ENCODE results near the gene BCL11B.

BCL11B gene

DNA sequence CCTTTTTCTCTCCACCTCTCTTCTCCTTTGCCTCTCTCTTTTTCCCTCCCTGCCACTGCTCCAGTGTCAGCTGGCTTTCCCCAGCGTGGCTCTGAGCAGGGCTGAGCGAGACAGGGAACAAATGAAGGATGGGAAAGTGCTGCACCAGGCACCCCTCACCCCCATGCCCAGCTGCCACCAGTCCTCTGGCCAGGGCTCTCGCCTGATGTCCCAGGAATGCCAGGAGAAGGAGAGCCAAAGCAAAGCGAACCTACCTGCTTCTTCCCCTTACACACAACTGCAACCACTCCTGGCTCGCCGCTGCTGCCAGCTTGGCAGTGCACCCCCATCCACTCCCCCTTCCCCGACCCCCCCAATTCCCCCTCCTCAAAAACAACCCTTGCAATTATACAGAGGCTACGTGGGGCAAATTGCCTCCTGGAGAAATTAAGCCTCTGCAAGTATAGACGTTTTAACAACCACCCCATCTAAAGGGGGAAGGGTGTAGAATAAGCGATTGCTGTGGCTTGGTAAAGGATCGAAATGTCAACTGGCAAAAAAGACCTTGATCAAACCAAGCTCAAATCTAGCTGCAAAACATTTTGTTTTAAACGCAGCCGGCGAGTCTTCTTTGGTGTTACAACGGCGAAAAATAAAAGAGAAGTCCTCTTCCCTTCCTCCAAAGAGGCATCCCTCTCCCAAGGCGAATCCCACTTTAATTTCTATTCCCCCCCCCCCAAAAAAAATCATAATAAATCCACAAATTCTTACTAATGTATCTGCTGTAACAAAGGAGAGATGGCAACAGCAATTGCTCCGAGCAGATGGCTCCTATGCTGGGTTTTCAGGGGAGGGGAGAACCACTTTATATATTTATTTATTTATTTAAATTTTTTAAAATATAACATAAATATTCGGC, 2.9 kb downstream of the BCL11B start:
- no peak for FAIRE-seq

DNA sequence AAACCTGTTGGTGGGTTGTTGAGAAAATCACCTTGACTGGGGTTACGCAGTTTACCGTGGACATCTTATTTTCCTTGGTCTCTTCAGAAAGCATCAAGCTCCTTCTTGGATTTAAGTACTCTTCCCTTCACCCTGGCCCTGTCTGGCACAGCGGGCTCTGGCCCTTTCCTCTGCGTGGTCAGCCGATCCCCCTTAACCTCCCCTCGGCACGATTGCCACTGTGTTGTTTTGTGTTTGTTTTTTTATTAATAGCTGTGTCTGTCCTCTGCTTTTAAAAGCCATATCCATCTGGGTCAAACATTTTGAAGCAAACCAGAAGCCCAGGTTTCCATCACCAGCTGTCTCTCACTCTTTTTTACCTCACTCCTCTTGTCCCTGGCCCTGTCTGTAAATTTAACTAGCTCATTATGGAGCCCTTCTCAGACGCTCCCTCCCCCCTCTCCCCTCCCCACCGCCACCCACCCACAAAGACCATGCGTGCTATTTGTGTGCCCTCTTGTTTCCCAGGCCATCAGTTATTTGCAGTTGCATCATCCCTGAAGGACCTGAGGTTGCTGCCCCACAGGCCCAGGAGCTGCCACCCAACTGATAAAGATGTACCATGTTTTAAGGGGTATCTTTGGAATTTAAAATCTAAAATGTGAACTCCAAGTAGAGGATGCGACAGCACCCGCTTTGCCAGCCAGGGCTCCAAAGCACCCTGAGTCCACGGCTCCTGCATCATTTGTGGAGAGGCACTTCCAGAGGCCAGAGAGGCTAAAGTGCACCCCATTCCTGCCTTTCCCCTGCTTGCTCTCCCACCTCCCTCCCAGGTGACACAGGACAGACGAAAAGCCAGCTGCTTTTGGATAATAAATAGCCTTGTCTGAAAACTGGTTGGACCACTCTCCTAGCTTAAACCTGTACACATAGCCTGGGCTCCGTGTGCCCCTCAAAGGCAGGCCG, 3.9 kb downstream of the BCL11B start:
- FAIRE-seq (no peak), DNase-seq (ENCODE audit: low spot score) (no peak)

More for the DNA sequence above, 2.9 kb downstream of the BCL11B start:
- DNase-seq (ENCODE audit: low spot score): no peak

DNA sequence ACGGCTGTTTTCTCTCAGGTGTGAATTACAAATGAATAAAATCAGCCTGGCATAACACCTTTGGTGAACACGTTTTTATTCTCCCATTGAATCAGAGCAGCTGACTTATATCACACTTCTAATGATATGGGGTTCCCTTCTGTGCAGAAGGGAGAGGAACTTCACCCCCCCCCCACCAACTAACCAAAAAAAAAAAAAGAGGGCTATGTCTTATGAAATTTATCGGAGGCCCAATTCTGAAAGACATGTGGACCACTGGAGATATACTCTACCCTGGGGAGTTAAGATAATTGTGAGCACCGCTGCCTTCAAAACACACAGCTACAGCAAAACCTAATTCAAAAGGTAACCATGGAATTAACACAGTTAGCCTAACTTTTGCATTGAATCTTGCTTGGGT, 4.6 kb downstream of the BCL11B start:
- no peak for DNase-seq (ENCODE audit: low spot score)
- no peak for FAIRE-seq

DNA sequence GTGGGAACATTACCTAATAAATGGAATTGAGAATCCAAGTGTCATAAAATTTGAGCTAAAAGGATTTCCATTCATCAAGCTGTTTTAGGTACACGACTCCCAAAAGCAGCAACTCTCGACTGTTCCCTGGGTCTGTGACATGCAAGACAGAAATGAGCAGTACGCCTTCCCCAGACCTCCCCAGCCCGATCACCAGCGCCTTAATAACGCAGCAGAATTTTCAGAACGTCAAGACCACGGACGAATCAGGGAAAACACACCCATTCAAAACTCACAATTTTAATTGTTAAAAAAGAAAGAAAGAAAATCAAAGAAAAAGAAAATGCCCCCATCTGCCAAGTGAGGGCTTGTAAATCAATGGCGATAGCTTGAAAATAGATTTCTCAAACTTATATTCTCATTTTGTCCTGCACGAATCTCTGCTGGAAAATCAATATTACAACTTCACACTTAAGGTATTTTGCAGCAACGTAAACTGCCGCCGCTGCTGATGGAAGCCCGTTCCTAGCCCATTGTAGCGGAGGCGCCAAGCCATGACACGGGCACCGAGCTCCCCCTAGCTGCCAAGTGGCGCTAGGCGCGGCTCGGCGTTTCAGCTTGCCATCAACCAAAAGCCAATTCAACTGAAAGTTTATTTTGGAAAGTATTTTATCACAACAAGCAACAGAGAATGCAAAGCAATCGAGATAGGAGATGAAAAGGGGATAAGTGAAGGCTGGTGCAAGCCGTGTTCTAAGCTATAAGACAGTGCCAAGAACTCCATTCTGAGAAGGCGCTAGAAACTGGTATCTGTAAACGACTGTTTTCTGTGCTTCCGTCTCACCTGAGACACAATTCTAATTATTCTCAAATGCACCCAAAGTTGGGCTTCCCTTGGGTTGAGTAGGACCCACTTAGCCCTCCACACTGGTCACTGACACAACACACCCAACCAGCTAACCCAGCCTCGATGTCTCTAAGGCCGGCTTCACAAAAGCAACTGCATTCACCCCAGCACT, 5.5 kb downstream of the BCL11B start:
- DNase-seq (ENCODE audit: low spot score): peak; percentile 68

DNA sequence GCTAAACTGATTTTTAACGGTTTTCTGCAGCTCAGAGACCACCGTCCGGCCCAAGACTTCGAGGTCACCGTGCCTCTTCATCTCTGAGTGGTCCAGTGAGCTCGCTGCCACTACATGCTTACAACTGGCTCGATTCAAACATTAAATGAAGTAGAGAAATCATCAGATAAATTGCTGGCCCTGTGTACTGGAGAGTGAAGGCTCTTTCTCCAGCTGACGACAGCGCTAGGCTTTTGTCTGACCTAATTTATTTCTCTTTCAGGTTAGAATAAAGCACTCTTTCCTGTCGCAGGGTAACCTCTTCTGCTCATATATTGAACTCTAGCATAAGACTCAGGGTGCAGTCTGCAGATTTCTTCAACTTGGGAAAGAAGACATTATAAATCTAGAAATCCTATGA, 6.4 kb downstream of the BCL11B start:
- DNase-seq (ENCODE audit: low spot score) (no peak), FAIRE-seq (no peak)

More for the DNA sequence above, 5.5 kb downstream of the BCL11B start:
- FAIRE-seq: no peak

DNA sequence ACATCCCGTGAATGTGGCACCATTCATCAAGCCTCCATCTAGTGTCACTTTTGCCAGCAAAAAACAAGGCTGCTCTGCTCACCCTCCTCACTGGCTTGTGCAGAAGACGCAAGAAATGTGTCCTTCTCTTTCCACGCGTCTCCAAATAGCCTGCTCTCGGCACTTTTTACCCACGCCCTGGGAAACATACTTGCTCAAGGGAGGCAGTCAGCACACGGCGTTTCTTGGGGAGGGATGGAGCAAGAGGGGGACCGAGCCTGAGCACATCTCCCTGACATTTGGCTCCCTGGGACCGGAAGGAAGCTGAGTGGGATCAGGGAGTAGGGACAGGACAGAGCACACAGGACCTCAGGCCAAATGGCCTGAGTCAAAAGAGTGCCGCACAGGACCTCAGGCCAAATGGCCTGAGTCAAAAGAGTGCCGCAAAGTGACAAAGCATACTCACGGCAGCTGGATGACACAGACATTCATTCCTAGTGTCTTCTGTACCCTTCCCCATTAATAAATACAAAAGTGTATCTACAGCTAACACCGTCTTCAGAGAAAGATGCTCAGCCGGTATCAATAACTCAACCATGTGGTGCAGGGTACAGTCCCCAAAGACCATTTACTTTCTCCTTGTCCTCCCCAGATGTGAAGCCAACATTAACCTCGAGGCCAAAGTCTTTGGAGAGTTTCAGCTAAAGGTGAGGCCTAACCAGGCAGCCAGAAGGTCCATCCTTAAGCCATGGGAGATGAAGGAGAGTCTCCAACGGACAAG, 7.1 kb downstream of the BCL11B start:
- FAIRE-seq: no peak
- DNase-seq (ENCODE audit: low spot score): no peak

DNA sequence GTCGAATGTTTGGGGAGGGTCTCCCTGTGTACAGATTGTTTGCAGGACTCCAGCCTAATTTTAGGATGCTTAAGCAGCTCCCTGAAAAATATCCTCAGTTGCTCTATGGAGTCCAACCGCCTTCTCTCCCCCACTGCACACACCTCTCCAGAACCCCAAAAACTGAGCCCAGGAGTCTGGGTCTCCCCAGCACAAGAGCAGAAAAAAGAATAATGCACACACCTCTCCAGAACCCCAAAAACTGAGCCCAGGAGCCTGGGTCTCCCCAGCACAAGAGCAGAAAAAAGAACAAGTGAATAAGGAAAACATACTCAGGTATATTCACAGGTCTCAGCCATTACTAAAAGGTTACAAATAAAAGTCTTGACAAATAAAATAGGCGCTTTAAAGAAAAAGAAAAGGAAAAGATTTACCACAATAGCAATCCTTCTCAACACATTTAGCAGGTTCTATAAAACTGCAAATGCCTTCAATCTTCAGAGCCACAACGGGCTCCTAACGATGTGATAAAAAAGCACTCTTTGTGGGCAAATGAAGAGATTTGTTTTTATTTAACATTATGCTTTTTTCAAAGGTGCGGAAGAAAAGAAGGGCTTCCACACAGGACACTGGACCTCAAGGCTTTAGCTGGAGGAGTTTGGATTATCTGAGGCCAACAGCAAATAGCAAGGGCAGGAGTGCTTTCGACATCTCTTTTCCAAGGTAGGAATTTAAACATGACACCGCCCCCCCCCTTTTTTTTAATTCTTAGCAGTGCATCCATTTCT, 8.2 kb downstream of the BCL11B start:
- no peak for DNase-seq (ENCODE audit: low spot score)
- no peak for FAIRE-seq

DNA sequence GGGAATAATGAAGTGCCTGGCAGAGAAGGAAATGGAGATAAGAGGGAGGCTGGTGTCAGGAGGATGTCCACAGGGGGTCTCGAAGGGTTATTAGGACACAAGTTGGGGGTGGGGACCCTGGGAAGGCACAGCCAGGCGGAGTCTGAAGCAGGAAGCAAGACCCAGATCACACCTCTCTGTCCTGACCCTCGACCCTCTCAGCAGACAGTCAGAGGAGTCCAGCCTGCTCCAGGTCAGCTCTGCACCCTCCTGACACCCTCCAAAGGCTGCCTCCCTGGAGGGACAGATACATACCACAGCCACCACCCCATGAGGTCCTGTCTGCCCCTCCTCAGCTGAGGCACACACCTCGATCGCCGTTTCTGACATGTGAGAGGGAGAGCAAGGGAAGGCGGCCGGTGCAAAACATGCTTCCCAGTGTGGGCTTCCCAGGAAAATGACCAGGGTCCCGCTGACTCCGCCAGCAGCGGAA, 9.0 kb downstream of the BCL11B start:
- no peak for FAIRE-seq
- DNase-seq (ENCODE audit: low spot score): no peak

DNA sequence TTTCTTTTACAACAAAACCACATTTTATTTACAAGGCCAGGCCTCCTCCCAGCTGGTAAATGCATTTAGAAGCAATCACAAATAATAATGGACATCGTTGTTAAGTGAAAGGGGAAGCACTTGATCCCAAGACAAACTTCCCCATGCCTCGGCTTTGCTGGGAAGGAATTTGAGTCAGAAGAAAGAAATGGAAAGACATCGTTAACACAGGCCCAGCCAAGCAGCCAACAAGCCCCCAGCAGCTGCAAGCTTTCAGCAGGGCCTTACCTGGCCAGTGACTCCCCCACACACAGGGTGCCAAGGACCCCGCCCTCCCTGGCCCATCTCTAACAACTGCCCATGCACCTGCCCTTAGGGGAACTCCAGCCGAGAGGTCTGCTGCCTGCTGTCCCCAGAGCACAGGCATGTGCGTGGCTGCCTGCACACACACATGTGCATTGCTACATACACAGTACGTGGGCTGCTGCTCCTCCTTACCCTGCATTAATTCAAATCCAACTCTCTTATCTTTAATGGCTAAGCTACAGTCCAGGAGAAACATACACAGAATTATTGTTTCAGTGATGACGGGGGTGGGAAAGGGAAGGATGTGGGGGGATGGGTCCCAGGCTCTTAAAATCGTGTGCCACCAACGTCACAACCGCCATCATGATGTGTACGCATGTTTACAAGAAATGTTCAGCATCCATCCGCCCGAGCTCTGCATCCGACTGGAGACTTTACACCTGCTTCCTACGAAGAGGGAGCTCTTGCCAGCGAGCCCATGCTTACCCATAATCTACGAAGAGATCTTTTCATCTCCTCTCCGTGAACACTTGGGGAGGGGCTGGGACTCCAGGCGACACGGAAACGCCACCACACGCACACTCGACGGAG, 9.8 kb downstream of the BCL11B start:
- no peak for FAIRE-seq
- no peak for DNase-seq (ENCODE audit: low spot score)

DNA sequence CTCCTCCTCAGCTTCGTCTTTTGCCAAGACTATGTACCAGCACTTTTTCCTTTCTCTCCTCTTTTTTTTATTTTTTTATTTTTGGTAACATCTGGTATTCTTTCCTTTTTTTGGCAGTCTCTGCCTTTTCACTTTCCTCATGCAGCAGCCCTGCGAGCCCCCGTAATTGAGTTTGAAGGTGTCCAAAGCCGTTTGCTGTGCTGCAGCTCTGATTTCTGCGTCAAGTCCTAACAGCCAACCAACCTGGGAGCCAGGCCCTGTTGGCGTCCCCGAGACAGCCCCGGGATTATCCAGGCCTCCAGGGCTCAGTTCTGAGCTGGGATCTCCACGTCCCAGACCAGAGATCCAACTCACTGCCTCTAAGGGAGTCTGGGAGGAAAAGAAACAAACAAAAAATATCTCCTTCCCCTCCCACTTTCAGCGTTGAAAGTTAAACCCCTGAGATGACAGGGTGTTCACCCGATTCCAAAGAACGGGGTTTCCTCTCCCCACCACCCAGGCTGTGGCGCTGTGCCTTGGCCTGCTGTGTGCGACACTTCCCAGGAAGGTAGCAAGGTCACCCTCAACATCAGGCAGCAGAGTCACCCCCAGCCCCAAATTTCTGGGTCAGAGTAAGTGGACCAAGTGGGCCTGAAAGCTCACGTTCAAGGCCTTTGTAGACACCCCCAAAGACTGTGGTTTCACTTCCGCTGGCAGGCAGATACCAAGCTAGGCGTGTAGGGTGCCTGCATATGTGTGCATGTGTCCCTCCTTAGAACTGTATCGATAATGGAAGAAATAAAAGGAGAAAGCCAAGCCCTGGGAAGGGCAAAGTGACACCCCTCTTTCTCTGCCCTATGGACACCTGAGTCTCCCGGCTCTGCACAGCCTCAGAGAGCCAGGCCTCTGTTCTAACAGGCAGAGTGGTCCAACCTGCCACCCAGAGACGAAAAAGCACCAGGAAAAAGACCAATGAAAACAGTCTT, 11.1 kb downstream of the BCL11B start:
- FAIRE-seq (no peak), DNase-seq (ENCODE audit: low spot score) (no peak)

DNA sequence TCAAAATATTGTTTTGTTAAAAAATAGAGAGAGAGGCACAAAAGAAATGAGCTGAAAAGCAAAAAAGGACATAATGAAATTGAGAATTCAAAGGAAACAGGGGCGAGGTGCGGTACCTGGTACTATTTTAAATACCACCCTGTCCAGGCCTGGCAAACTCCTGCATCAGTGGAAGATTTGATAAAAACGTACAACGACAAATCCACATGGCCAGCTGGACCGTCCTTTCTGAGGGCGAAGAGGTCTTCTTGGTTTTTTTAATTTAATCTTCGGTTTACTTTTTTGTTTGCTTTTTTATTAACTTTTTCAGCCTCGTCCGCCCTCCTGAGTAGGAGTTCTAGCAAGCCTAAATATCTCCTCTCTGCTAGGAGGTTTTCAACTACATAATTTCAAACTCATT, 11.9 kb downstream of the BCL11B start:
- DNase-seq (ENCODE audit: low spot score) (no peak), FAIRE-seq (no peak)

DNA sequence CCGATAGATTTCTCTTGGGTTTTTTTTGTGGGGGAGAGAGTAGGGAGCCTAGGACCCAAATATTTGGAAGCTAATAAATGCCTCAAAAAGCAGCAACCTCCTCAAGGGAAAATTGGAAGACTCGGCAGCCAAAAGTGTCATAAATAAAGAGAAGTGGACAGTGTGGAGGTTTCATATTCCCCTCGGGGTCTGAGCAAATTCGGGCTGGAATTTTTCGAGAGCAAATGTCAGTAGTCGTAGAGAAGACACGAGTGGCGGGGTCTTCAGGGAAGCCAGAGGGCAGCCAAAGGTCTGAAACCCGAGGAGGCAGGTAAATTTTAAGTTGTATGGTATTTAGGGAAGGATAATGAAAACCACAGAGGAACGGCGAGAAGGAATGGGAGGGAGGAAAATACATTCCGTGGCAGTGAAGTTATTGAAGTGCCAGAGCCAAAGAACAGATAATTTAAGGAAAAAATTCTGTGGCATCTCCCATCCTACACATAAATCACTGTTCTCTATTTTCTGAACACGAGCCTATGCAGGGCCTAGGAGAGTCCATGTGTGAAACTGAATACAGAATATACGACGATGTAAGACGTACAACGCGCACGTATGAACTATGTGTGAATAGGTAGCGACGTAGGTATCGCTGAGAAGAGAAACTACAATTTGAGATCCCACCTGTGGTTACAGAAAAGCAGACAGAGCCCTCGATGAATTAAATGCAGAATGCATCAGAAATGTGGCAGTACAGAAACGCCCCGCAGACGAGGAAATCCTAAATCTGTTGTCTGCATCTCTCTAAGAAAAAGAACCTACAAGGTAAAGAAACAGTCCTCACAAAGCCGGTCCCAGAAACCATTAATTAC, 12.9 kb downstream of the BCL11B start:
- FAIRE-seq (no peak), DNase-seq (ENCODE audit: low spot score) (no peak)

DNA sequence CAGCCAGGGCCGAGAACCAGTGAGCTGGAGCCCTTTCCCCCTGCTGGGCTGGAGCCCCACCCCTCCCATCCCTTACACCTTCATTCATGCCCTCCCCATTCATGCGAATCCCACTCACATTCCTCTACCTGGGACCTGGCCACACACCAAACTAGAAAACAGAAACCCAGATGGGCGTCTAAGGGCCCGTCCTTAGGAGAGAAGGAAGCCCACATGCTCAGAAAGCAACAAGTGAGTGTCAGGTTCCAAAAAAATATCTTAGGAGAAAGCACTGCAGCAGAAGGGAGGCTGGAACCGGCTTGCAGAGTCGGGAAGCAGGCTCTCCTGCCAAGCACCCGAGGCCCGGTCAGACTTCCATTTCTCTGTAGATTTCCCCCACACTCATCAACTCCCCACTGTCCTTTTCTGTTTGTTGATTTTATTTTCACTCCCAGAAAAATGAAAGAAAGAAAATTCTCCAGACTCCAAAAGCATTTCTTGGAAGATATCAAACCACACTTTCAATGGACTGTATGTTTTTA, 13.6 kb downstream of the BCL11B start:
- FAIRE-seq (no peak), DNase-seq (ENCODE audit: low spot score) (no peak)

DNA sequence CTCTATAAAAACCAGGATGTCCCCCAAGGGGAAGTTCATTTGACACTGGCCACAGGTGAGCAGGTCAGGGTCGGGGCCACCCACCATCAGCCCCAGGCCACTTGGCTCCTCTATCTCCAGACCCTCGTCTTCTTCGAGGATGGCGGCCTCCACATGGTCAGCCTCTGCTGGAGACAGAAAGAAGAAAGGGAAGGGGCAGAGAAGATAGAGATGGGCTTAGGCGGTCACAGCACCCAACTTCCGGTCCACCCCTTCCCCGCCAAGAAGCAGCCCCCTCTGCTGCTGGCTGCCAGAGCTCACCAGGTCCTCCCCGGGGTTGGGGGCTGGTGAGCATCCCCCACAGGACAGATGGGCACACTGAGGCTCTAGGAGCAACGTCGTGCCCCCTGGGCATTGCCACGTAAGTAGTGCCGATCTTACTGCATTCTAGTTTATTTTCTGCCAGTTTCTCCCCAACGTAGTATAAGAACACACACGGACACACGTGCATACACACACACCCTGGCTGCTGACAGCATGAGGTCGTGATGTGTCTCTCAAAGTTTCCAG, 14.2 kb downstream of the BCL11B start:
- FAIRE-seq: no peak
- no peak for DNase-seq (ENCODE audit: low spot score)

DNA sequence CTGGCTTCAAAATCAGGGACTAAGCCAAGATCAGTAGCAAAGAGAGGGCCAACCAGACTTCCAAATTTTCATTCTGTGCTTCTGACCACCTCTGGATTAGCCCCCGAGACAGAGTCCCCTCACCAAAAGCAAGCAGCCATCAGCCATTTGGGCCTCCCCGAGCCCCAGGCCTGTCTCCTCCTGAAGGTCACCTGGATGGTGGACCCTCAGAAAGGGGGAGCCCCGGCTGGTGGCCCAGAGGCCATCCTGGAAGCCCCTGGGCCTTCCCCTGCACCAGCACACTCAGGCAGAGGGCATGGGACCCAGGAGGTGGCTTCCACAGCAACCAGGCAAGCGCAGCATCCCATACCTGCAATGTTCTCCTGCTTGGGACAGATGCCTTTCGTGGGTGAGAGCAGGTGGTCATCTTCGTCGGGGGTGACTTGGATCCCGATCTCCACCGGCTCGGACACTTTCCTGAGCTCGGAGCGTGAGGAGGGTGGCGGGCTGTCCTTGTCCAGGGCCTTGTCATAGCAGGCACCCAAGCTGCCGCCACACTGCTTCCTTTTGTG, 14.8 kb downstream of the BCL11B start:
- DNase-seq (ENCODE audit: low spot score) (no peak), FAIRE-seq (no peak)

Data from urothelium cell line (cell line).